ENCODE measurements around the gene MAN2A2. TPM values are rescaled to one million over a fixed set of nuclear protein-coding genes. Genes with fewer than 3 reads are reported as not detected.
A peak's percentile ranks its signal among the peaks of the same experiment; 100 is the strongest.

The MAN2A2 gene
- total RNA-seq = 10 to 100 TPM; 69.1 to 74.1 TPM

DNA sequence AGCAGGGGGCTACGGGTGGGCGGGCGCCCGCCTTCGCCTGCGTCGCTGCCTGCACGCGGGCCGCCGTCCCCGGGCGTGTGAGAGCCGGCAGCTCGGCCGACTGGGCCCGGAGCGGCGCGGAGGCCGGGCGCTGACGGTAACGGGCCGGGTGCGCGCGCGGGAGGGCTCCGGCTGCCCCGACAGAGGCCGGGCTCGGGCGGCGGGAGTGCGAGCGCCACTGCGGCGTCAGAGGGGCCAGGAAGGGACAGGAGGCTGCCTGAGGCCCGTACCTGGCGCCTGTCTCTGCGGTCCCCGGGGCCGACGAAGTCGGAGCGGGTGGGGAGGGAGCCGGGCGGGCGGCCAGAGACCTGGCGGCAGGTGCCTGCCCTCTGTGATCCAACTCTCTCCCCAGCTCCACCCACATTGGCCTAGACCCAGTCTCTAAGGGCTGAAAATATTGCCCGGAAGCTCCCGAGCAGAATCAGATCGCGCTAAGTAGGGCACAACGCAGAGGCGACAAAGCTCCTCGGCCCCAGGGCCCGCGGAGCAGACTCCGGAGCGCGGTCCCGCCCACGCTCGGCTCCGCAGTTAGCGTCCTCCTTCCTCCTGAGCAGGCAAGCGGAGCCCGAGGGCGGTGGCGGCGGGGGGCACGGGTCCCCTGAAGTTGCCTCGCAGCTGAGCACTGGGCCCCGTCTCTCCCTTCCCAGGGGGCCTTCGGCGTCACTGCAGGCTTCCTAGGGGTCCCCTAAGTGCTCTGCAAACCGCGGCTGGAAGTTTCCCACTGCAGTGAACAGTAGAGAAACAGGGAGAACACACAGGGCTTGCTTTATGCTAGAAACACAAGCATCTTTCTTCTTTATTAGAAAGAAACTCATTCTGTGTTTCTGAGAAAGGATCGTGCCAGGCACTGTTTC, at the start of gene MAN2A2:
Gene MAN2A2 (plus strand): TSS at position 463 of the 893 bp plus-strand sequence. CDS start 906 bp downstream, outside the sequence.
- Mint-ChIP-seq H3K9me3 (no peaks in the 10 kb centered on the region), H3K4me3 (peak within 1 kb of the TSS; percentile 87), H3K27me3 (no peaks in the 10 kb centered on the region), H3K4me1 (peaks cover 19% of the 10 kb centered on the region), H3K36me3 (peaks cover 26% of the 10 kb centered on the region), H3K27ac (peak within 1 kb of the TSS; percentile 89)
- peak; percentile 87 for DNase-seq

DNA sequence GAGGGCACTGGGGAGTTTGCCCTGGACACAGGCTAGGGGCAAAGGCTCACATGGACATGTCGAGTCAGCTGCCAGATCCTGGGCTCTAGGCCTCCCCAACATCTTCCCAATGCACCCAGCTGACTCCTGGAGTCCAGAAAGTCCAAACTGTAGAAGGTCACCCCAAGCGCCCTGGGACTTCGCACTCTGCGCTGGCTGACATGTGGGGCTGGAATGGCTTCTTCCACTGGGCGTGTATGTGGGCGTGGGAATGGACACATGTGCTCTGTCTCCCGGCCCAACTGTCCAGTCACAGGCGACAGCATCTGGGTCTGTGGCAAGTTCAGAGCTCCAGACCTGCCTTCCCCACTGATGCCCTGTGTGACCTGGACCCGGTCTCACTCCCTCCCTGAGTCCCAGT, 48.0 kb upstream of the MAN2A2 start:
- no peaks in the 10 kb centered on the region for H3K27me3 Mint-ChIP-seq
- peak overlapping the region; percentile 79 for H3K27ac Mint-ChIP-seq
- peaks cover 65% of the 10 kb centered on the region for H3K4me1 Mint-ChIP-seq
- no peak for DNase-seq
- no peaks in the 10 kb centered on the region for H3K36me3 Mint-ChIP-seq
- H3K4me3 Mint-ChIP-seq = no peak overlapping the region
- no peaks in the 10 kb centered on the region for H3K9me3 Mint-ChIP-seq

DNA sequence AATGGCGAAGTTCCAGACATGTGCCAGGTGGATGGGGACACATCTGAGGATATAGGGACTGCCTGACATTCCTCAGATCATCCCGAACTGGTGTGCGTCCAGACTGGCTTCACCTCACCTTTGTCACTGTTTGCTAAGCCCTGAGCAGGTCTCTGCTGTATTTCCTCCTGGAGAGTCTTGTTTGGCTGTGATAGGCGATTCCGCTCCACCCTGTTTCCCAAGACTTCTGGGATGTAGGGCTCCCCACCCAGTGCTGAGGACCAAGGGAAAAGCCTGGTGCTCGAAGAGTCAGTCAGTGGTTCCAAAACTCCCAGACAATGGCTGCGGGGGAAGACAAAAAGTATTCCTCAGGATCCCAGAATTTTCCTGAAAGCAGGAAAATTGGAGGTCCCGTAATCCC, 45.8 kb upstream of the MAN2A2 start:
- no peak for DNase-seq
- peaks cover 49% of the 10 kb centered on the region for H3K4me1 Mint-ChIP-seq
- H3K27me3 Mint-ChIP-seq = no peaks in the 10 kb centered on the region
- H3K27ac Mint-ChIP-seq = no peak overlapping the region
- H3K9me3 Mint-ChIP-seq = no peaks in the 10 kb centered on the region
- H3K36me3 Mint-ChIP-seq = no peaks in the 10 kb centered on the region
- H3K4me3 Mint-ChIP-seq = no peak overlapping the region

DNA sequence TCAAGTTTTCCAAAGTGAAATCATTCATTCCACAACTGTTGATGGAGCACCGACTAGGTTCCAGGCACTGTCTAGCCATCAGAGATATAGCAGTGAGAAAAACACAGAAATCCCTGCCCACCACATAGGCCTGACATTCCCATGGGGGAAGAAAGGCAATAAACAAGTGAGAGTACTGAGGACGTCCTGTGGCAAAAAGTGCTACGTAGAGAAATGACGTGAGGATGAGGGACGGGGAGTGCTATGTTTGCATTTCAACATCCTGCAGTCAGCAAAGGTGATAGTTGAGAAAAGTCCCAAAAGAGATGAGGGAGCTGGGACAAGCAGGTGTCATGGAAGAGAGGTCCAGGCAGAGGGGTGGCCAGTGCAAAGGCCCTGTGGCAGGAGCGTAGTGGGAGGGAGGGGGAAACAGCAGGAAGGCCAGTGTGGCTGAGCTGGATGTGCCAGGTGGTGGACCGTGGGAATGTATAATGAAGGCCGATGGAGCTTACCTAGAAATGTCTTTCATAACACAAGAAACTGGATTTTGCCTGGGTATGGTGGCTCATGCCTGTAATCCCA, 45.1 kb upstream of the MAN2A2 start:
- Mint-ChIP-seq H3K27me3 (no peaks in the 10 kb centered on the region), H3K4me1 (peaks cover 43% of the 10 kb centered on the region), H3K4me3 (no peak overlapping the region), H3K9me3 (no peaks in the 10 kb centered on the region), H3K27ac (no peak overlapping the region), H3K36me3 (no peaks in the 10 kb centered on the region)
- DNase-seq = no peak

DNA sequence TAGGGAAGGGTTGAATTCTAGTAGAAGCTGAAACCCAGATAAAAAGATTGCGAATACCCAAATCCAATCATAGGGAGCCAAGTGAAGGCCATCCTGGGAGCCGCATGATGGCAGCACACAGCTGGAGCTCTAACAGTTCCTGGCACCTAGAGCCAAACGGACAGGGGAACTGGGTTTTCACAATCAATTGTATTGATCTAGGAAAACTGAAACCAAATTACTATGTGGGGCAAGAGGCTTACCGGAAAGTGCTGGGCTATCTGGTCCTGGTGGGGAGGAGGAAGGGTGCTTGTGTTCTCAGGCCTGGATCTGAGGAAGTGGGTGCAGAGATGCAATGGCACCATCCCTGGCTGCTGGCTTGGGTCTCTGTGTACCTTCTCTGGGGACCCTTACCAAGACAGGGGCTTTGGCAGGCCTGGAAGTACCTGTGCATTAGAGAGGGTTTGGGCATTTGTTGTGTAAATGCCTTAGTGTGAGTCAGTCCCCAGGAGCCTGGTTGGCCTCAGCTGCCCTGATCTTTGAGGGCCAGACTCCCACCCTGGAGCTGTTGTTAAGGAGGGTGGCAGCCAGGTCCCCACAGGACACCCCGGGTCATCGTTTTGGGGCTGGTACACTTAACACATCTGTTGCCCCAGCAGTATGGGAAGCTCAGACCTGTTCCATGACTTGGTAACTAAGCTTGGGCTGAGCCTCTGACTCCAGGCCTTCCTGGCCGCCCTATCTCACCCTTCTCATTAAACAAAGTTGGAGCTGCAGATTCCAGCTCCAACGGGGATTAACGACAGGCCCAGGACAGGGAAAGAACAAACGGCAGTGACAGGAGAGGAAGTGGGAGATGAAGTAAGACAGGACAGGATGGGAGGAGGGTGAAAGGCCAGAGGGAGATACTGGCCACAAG, 43.6 kb upstream of the MAN2A2 start:
- no peaks in the 10 kb centered on the region for H3K27me3 Mint-ChIP-seq
- H3K27ac Mint-ChIP-seq = peak overlapping the region; percentile 2
- no peak overlapping the region for H3K4me3 Mint-ChIP-seq
- peaks cover 41% of the 10 kb centered on the region for H3K4me1 Mint-ChIP-seq
- no peaks in the 10 kb centered on the region for H3K9me3 Mint-ChIP-seq
- no peaks in the 10 kb centered on the region for H3K36me3 Mint-ChIP-seq
- no peak for DNase-seq

DNA sequence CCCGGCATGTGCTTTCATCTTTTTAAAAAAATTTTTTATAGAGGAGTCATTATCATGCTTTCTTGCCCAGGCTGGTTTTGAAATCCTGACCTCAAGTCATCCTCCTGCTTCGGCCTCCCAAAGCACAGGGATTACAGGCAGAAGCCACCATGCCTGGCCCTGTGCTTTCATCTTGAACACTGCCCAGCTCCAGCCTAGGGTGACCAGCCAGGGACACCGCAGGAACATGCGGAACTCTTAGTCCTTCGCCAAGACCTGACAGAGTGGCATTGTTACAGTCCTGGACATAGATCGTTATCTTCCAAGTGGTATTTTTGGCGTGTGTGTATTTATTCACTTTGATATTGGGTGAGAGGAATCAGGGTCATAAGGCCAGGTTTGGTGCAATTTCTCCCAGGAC, 42.7 kb upstream of the MAN2A2 start:
- Mint-ChIP-seq H3K4me3 (no peak overlapping the region), H3K27me3 (no peaks in the 10 kb centered on the region), H3K27ac (no peak overlapping the region), H3K36me3 (no peaks in the 10 kb centered on the region), H3K4me1 (peaks cover 34% of the 10 kb centered on the region), H3K9me3 (no peaks in the 10 kb centered on the region)
- no peak for DNase-seq

DNA sequence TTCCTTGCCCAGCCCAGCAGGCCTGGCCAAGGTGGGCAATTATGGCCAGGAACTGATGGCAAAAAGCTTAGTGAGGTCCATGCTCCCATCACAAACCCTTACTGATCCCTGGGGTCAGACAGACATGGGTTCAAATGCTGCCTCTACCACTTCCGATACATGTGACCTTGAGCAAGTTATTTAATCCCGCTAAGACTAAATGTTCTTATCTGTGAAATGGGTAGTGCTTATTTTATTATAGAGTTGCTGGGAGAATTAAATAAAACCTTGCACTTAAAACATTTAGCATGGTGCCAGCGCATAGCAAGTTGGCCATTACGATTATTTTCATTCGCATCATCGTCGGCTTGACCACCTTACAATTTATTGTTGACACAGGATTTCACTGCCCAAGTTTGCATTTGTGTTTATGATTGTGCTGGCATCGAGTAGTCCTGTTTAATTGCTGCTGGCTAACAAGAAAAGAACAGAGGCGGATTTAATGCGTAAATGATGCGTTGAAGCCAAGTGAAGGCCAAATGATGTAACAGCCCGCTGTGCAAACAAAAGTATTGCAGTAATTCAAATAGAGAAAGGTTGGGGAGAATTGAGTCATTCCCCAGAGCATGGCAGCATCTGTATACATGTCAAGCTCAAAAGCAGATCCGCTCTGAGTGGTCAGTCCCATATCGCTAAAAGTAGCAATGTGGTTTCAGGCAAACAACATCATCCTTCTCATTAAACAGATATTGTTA, 42.0 kb upstream of the MAN2A2 start:
- no peak for DNase-seq
- Mint-ChIP-seq H3K27ac (no peak overlapping the region), H3K36me3 (no peaks in the 10 kb centered on the region), H3K9me3 (no peaks in the 10 kb centered on the region), H3K4me1 (peaks cover 31% of the 10 kb centered on the region), H3K4me3 (no peak overlapping the region), H3K27me3 (no peaks in the 10 kb centered on the region)

DNA sequence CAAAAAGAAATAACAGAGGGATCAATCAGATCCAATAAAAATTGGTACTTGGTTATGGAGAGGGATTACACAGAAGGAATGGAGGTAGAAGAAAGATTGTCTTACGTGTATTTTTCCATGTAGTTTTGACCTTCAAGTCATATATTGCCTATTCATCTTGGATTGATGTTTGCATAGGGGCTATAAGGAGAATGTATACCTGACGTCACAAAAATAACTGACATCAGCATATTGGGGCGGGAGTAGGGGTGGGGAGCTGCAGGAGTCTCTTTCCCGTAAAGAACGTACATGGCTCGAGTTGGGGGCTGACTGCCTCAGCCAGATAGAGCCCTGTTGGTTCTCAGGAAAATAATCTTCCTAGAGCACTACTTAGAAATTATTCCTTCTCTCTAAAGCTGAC, 40.6 kb upstream of the MAN2A2 start:
- Mint-ChIP-seq H3K9me3 (no peaks in the 10 kb centered on the region), H3K36me3 (no peaks in the 10 kb centered on the region), H3K27me3 (no peaks in the 10 kb centered on the region), H3K4me3 (no peak overlapping the region), H3K4me1 (peaks cover 19% of the 10 kb centered on the region), H3K27ac (no peak overlapping the region)
- no peak for DNase-seq

DNA sequence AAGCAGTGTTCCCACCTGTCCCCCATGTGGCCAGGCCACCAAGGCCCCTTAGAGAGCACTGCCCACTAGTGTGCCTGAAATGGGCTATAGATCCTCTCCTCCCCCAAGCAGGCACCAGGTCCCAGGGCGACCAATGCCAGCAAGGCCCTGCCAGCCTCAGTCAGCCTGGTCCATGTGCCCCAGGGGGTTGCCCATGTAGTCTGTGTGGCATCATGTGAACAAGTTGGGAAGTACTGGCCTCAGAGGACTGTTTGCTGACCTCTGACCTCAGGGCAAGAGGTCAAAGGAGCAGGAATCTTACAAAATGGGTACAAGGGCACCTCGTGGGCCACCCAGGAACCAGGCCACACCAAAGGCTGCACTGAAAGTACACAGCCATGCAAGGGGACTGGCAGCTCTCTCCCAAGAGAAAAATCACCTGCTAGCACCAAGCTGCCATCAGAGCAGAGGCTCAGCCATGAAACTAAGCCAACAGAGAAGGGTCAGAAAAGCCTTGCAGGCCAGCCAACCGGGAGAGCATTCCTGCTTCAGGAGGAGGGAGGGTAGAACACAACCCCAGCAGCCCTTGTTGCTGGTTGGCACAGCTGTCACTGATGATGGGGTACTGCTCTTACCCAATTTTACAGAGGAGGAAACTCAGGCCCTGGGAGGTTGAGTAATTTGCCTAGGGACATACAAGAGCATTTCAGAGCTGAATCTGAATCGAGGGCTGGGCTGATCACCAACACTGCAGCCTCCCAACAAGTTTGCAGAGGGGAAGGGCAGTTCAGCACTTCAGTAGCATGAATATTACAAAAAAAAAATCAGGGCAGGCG, 39.9 kb upstream of the MAN2A2 start:
- Mint-ChIP-seq H3K27ac (no peak overlapping the region), H3K36me3 (no peaks in the 10 kb centered on the region), H3K9me3 (no peaks in the 10 kb centered on the region), H3K4me3 (no peak overlapping the region), H3K4me1 (peaks cover 20% of the 10 kb centered on the region), H3K27me3 (no peaks in the 10 kb centered on the region)
- no peak for DNase-seq

DNA sequence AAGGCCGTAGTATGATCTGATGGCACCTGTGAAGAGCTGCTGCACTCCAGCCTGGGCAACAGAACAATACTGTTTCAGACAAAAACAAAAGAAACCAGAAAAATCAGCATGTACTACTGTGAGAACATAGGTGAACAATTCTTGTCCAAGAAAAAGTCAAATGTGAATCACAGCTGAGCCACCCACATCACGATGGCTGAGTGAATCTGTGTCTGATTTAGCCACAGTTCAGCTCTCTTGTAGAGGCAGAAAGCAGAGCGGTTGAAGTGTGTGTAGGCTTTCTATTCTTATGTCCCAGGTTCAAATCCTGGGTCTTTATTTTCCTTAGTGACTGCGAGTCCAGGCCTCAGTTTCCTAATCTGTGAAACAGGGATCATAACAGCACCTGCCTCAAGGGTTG, 39.1 kb upstream of the MAN2A2 start:
- H3K9me3 Mint-ChIP-seq = no peaks in the 10 kb centered on the region
- no peak overlapping the region for H3K4me3 Mint-ChIP-seq
- H3K36me3 Mint-ChIP-seq = no peaks in the 10 kb centered on the region
- H3K4me1 Mint-ChIP-seq = peaks cover 28% of the 10 kb centered on the region
- no peaks in the 10 kb centered on the region for H3K27me3 Mint-ChIP-seq
- H3K27ac Mint-ChIP-seq = no peak overlapping the region
- no peak for DNase-seq

DNA sequence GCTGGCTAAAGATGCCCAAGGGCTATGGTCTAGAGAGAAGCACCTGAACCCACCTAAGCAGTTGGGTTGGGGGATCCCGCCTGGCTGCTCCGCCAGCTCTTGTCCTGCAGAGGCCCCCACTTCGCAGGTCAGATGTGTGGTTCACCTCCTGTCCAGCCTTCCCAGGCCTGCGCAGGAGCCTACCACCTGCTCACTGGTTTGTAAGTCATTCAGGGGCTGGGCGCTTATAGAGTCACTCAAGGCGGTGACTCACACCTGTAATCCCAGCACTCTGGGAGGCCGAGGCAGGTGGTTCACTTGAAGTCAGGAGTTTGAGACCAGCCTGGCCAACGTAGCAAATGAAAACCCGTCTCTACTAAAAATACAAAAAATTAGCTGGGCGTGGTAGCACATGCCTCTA, 38.6 kb upstream of the MAN2A2 start:
- Mint-ChIP-seq H3K36me3 (no peaks in the 10 kb centered on the region), H3K4me1 (peaks cover 30% of the 10 kb centered on the region), H3K27me3 (no peaks in the 10 kb centered on the region), H3K4me3 (no peak overlapping the region), H3K9me3 (no peaks in the 10 kb centered on the region), H3K27ac (no peak overlapping the region)
- DNase-seq = no peak

DNA sequence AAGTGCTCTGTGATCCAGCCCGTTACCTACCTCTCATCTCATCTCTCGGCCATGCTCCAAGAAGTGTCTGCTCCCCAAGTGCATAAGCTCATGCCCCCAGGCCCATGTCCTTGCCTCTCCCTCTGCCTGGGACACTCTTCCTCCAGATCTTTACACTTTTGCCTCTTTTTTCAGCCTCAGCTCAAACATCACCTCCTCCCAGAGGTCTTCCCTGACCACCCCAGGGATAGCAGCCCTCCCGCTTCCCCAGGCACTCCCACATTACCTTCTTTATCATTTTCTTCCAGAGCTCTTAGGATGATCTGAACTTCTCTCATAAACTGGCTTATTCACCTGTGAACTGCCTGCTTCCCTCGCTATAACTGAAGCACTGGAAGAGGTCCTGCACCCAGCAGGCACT, 37.4 kb upstream of the MAN2A2 start:
- Mint-ChIP-seq H3K9me3 (no peaks in the 10 kb centered on the region), H3K27me3 (no peaks in the 10 kb centered on the region), H3K4me3 (no peak overlapping the region), H3K4me1 (peaks cover 40% of the 10 kb centered on the region), H3K36me3 (no peaks in the 10 kb centered on the region), H3K27ac (no peak overlapping the region)
- no peak for DNase-seq

DNA sequence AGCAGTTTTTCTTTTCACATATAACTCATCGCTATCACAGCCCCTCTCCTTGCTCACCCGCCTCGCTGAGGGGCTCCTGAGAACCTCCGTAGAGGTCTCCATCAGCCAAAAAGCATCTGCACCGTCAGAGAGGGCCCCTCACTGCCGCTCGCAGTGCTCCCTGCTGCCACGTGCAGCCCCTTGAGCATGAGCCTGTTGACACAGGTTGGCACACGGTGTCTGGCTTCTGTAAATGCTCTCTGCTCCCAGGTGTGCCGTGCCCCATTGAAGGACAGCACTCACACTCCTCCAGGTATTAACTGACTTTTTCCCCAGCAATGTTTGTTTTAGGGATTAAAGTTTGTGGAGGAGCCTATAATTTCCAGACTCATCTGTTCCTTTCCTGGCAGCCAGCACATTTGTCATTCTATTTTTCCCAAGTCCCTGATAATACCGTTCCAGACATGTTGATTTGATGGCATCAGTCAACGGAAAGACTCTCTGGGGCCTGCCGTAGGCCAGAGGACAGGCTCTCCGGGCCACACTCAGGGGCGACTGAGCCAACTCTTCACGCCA, 36.9 kb upstream of the MAN2A2 start:
- no peaks in the 10 kb centered on the region for H3K9me3 Mint-ChIP-seq
- no peak overlapping the region for H3K27ac Mint-ChIP-seq
- no peaks in the 10 kb centered on the region for H3K36me3 Mint-ChIP-seq
- H3K4me1 Mint-ChIP-seq = peaks cover 42% of the 10 kb centered on the region
- H3K4me3 Mint-ChIP-seq = no peak overlapping the region
- H3K27me3 Mint-ChIP-seq = no peaks in the 10 kb centered on the region
- DNase-seq = no peak

DNA sequence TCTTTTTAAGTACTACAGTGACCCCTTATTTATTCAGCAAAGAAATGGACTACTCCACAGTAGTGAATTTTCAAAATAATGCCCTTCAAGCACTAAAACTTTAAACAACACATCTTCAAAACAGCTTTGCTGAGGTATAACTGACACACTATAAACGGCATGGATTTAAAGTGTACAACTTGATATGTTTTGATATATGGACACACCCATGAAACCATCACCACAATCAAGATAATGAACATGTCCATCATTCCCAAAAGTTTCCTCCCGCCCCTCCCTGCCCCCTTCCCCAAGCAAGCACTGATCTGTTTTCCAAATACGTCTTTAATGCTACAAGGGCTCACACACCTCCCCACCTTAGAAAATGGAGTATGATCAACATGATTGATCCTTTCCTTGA, 36.3 kb upstream of the MAN2A2 start:
- H3K27me3 Mint-ChIP-seq = no peaks in the 10 kb centered on the region
- peaks cover 42% of the 10 kb centered on the region for H3K4me1 Mint-ChIP-seq
- H3K4me3 Mint-ChIP-seq = no peak overlapping the region
- H3K27ac Mint-ChIP-seq = no peak overlapping the region
- no peaks in the 10 kb centered on the region for H3K36me3 Mint-ChIP-seq
- no peak for DNase-seq
- no peaks in the 10 kb centered on the region for H3K9me3 Mint-ChIP-seq
